NCI-H187 treated with DMSO at 0.1 percent for 48 hours (cell line): ENCODE measurements around the gene MED26.

Experiments
- DNase-seq: peaks from one replicate; lab custom pipeline; 2025; lab: John Stamatoyannopoulos, UW

Gene MED26

DNA sequence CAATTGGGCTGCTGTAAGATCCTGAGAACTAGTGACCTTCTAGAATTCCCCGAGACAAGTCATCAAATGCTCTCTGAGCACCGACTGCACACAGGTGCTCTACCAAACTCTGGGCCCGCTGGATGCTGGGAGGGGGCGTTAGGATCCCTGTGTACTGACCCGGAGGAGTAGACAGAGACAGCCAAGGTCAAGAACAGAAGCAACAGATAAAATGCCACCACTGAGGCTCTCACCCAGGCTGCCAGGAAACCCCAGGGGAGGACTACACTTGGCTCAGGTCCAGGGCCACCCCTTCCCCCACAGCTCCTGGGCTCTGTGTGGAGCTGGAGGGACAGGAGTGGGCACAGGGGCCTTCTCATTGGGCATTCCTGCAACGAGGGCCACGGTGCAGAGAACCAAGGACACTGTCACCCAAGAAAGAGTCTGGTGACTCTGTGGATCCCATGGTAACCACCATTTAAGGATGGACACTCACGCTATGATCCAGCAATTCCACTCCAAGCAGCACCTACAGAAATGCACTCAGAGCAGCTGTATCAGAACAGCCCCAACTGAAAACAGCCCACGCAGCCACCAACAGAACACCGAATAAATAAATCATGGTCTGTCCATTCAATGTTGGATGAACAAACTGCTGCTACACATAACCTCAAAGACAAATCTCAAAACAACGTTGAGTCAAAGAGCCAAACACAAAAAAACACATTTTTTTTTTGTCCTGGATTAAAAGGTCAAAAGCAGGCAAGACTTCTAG, 39.0 kb downstream of the MED26 start:
- no peak for DNase-seq

DNA sequence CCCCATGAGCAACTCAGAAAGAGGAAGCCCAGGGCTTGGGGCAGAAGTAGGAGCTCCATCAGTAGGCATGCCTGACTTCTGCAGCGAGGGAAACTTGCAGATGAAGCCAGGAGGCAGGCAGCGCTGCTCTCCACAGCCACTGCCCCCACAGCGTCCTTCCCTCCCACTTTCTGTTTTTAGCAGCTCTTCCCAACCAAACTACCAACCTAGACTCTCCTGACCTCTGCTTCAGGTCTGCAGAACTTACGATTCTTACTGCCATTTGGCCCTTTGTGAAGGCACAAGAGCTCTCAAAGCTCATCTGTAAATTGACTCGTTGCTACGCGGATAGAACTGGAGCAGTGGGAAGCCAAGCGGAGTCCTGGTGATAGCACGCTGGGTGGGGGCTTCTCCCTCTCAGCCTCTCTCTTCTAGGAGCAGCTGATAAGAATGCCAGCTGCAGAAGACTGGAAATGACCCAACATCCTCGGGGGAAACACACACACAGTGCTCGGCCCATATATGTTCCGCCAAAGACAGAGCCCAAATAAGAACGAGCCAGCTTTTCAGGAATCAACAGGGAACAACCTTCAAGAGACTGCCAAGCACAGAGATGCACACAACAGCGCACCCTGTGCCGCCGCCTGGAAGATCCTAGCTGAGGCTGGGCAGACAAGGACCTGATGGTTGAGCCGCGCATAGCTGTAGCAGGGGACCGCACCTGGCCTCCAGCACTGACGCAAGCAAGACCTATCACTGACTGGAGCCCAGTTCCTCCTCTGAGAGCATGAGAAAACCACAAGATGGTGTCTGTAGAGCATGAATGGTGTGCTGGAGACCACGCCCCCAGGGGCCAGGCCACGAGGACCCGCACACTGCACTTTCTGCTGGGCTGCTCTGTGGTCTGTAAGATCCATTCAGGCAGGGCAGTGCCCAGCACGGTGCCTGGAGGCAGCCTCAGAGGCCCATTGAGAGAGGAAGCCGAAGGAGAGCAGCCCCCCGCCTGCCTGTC, 39.9 kb downstream of the MED26 start:
- DNase-seq = no peak

GRCh38 chr19:16586991-16587832, 40.8 kb downstream of the MED26 start:
- DNase-seq = no peak

DNA sequence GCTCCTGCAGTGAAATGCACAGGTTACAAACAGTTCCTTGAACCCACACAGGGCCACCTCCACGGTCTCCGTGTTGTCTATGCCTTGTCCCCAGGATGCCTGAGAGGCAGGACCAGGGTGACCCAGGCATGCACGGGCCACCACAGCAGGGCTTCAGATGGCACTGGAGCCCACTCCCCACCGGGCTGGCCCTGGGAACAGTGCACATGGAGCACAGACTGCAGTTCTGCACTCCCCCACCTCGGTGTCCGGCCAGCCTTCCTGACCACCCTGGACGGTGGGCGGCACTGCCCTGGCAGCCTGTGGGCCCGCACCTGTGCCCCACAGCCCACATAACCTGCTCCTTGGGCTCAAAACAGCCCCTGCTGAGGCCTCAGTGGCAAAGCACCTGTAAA, 41.5 kb downstream of the MED26 start:
- DNase-seq = no peak

GRCh38 chr19:16585808-16586476, 42.1 kb downstream of the MED26 start:
- no peak for DNase-seq

- no peak for DNase-seq
These were observed 42.8 kb downstream of the MED26 start for GRCh38 chr19:16585094-16585801.

DNA sequence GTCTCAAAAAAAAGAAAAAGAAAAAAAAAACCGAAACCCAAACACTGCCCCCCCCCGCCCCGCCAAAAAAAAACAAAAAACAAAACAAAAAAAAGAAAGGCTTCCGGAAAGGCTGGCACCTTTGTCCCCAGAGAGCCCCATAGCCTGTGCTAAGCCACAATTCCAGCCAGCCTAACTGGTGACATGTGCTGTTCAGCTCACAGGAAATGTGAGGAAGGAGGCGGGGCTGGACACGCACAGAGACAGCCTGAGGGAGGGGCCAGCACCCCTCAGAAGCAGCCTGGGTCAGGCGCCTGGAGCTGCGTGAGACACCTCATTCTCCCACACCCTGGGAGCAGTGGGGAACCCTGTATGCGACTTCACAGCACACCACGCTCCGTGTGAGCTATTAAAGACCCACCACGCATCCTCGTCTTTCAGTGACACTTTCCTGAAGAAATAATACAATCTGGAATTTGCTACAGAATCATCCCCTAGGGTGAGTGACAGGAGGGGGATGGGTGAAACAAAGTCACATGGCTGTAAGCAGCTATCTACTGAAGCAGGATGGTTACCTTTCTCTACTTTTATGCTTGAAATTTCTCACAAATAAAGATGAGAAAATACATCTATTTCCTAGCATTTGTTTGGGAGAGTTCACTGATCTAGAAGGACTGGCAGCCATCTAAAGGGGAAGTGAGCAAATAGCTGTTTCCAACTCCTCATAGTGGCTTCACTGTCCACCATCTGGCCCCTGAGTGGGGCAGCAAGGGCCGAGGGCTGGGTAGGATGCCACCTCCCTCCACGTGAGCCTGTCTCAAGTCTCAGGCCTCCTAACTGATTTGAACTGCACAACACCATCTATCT, 43.5 kb downstream of the MED26 start:
- DNase-seq = no peak

GRCh38 chr19:16582486-16583261, 45.3 kb downstream of the MED26 start:
- DNase-seq = no peak

DNA sequence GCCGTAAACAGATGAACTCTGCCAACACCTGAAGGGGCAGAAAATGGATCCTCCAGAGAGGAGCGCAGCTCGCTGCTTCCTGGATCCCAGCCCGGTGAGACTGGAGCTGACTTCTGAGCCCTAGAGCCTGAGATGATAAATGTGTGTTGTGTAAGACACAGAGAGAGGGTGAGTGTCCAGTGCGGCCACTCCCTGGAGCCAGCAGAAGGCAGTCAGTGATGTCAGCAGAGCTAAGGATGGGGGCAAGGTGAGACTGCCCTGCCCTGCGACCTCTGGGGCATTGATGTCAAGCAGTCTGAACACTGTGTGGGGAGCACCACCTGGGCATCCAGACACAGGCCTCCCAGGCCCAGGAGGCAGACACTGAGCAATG, 46.0 kb downstream of the MED26 start:
- DNase-seq = no peak

DNA sequence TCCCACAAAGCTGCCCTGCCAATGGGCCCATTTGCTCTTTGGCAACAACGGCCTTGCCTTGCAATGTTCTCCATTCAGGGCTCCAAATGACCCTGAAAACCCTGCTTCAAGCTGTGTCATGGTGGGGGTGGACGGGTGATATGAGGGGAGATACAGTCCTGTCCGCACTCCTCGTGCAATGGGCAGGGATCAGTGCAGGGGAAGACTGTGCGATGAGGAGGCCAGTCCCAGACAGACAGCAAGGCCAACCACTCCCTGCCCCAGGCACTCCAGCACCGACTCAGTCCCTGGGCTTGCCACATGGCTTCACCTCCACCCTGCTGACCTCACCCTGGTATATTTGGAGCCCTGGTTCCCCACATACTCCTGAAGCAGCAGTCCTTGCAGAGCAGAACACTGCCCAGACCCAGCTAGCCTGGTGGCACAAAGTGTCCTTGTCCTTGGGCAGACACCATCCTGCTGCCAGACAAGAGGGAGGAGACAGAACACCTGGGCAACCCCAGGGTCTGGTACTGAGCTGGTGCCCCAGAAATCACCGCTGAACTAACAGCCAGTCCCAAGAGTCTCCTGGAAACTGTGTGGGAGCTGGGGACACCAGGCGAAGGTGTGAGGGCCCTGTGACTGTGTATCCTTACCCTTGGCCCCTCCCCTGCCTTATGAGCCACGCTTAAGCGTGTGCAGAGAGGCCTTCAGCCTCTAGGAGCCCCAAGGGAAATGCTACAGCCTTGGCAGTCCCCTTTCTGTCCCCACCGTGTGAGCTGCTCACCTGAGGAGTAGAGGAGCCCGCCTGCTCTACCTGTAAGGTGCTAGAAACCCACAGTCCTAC, 46.6 kb downstream of the MED26 start:
- no peak for DNase-seq

DNA sequence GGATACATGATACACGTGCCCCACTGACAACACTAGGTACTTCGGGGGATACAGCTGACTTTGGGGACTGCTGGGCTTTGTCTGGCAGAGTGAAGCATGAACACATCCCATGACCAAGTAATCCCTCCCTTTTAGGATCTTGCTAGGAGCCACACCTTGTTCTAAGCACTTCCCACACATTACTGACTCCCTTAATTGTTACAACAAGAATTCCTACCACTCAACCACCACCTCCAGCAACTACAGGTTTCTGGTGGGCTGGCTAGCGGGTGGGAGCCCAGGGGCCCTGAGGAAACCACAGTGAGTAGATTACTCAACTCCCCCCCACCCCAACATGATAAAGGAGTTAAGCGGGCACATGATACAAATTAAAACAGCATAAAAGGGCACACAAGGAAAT, 48.6 kb downstream of the MED26 start:
- DNase-seq = no peak

DNA sequence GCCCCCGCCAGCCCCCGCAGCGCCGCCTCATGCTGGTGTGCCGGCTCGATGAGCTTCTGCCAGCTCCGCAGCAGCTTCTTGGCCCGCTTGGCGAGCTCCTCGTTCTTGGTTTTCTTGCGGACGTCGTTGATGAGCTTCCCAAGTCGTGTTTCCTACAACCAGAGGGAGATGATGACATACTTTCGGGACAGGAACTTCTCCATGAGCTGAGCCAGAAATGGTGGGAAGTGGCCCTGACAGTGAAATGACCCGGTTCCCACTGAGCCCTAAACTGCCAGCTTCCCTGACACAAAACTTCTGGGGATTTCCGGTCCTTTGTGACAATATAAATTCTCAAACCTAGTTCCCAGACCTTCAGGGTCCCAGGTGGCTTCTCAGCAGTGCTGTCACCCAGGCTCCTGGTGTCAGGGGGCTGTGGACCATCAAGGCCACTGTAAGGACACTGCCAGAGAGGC, 50.4 kb downstream of the MED26 start:
- no peak for DNase-seq

GRCh38 chr19:16576690-16577530, 51.1 kb downstream of the MED26 start:
- no peak for DNase-seq

DNA sequence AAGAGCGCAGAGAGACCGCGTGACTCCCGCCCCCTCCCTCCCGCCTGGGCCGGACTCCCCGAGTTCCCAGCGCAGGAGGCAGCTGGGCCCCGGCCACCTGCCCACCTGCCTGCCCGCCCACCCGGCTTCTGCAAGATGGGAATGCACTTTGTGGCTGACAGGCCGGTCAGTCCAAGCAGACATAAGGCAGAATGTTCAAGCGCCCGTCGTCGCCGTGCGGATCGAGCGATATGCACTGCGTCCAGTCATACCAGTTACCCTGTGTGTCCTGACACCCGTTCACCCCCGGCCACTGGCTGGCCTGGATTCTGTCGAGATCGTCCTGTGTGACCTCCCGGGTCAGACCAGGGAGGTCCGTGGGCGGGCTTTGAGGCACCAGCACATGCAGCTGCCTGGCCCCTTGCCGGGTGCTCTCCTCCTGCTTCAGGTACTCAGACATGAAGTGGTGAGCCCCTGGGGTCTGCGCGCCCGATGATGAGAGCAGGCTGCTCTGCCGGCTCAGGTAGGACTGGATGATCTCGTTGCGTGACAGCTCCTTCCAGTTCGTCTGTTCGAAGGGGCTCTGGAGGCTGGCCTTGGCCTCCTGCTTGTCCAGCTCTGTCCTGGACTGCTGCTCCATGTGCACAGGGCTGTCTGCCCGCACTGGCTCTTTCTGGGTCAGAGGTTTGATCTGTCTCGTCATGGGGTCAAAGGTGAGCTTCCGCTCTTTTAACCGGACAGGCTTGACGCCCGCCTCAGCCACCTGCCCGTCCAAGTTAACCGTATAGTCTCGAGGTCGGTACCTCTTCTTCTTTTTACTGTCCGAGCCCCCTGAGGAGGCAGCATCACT, 51.9 kb downstream of the MED26 start:
- no peak for DNase-seq

GRCh38 chr19:16575282-16575681, 52.7 kb downstream of the MED26 start:
- no peak for DNase-seq

- no peak for DNase-seq
These were observed 54.1 kb downstream of the MED26 start for GRCh38 chr19:16573925-16574324.
